H1 (cell line): Measurements from ENCODE around the gene COPA. TPM values are rescaled to one million over a fixed set of nuclear protein-coding genes. Genes with fewer than 3 reads are reported as not detected.

Experiments used
- SIN3A ChIP-seq, 2 experiments: IDR thresholded peaks in 1 of 2; conservative IDR thresholded peaks in 1 of 2; 2 replicates each; pipeline ENCODE4 v1.6.1; 2011 to 2012; ENCODE audit warnings: low read length in 2 of 2, improper control_type of control experiment in 1 of 2, low read depth in 1 of 2, mild to moderate bottlenecking in 1 of 2
- polyA plus RNA-seq, 7 experiments: library from polyadenylated mRNA; depleted of rRNA in 3 of 7; stranded (reverse) in 5 of 7; unstranded in 2 of 7; fragments of >200 nt in 5 of 7; fragments of 200-250 nt in 2 of 7; gene quantifications; 1 replicate in 5 of 7; 2 replicates in 1 of 7; 4 replicates in 1 of 7; pipeline versions ENCODE4 v1.2.1 to v1.2.3, GENCODE V29; 2011 to 2013; ENCODE audit warnings: missing spikeins in 2 of 7, mixed read lengths in 2 of 7
- total RNA-seq: library from RNA; stranded (reverse); fragmentation: NEBNext Ultra II Directional; extraction: Animal tissue kit (Norgen Biotek cat#: 25700); gene quantifications from 2 replicates; pipeline ENCODE4 v1.2.1, GENCODE V29; 2021

The COPA gene
- total and polyA plus RNA-seq, 2 of the 8 experiments (the other 6 are each of a cell fraction or from before 2014, with no cell fraction given), result 78.2 to 115 TPM

- no peak for TF ChIP-seq SIN3A (conservative IDR thresholded peaks at IDR 0.05 in 1 of 2, IDR thresholded peaks at IDR 0.05 in 1 of 2; ENCODE audit: low read depth in 1 of 2, low read length in 2 of 2)
These were observed 84.8 kb downstream of the COPA start (continued) for GRCh38 chr1:160258177-160258798.
